22Rv1 (cell line): ENCODE measurements around the gene FAM53C.

Experiments
- CTCF ChIP-seq: fragments of 450-650 bp; IDR thresholded peaks from 2 replicates; pipeline ENCODE4 v1.5.1; 2017; ENCODE audit warnings: mild to moderate bottlenecking
- ZFX ChIP-seq: fragments of 450-650 bp; IDR thresholded peaks from 2 replicates; pipeline ENCODE4 v1.6.1; 2017; ENCODE audit warnings: antibody characterized with exemption, borderline replicate concordance

GRCh38 chr5:138303372-138303771, 34.7 kb upstream of the FAM53C start:
- TF ChIP-seq CTCF (no peak), ZFX (no peak)
